ENCODE measurements around the gene TRIOBP.

The TRIOBP gene

GRCh38 chr22:37672206-37672919 is 24.5 kb upstream of the TRIOBP start:
- TF ChIP-seq CTCF (IDR thresholded peaks at IDR 0.05; ENCODE audit: poor library complexity, severe bottlenecking), result no peak
- Histone ChIP-seq H3K27ac (ENCODE audit: poor library complexity, severe bottlenecking) (no peak overlapping the region), H3K4me1 (ENCODE audit: insufficient read depth, poor library complexity, severe bottlenecking) (peaks cover 5% of the 10 kb centered on the region), H3K4me3 (ENCODE audit: severe bottlenecking) (no peak overlapping the region), H3K36me3 (ENCODE audit: low read depth) (peaks cover 8% of the 10 kb centered on the region), H3K9me3 (ENCODE audit: severe bottlenecking) (no peaks in the 10 kb centered on the region), H3K27me3 (ENCODE audit: insufficient read depth, poor library complexity, severe bottlenecking) (no peaks in the 10 kb centered on the region)
- DNase-seq (ENCODE audit: low spot score), result no peak
- ATAC-seq (ENCODE audit: low read depth), result no peak

- DNase-seq (ENCODE audit: low spot score), result no peak
- Histone ChIP-seq H3K4me3 (ENCODE audit: severe bottlenecking) (no peak overlapping the region), H3K4me1 (ENCODE audit: insufficient read depth, poor library complexity, severe bottlenecking) (peaks cover 12% of the 10 kb centered on the region), H3K27me3 (ENCODE audit: insufficient read depth, poor library complexity, severe bottlenecking) (no peaks in the 10 kb centered on the region), H3K36me3 (ENCODE audit: low read depth) (peaks cover 15% of the 10 kb centered on the region), H3K9me3 (ENCODE audit: severe bottlenecking) (no peaks in the 10 kb centered on the region), H3K27ac (ENCODE audit: poor library complexity, severe bottlenecking) (no peak overlapping the region)
- ATAC-seq (ENCODE audit: low read depth), result no peak
- no peak for TF ChIP-seq CTCF (IDR thresholded peaks at IDR 0.05; ENCODE audit: poor library complexity, severe bottlenecking)
Measured at GRCh38 chr22:37672920-37673455, 23.9 kb upstream of the TRIOBP start.

GRCh38 chr22:37674248-37674647 is 22.6 kb upstream of the TRIOBP start:
- Histone ChIP-seq H3K27ac (ENCODE audit: poor library complexity, severe bottlenecking) (peak overlapping the region; percentile 93), H3K9me3 (ENCODE audit: severe bottlenecking) (no peaks in the 10 kb centered on the region), H3K27me3 (ENCODE audit: insufficient read depth, poor library complexity, severe bottlenecking) (no peaks in the 10 kb centered on the region), H3K4me3 (ENCODE audit: severe bottlenecking) (no peak overlapping the region), H3K4me1 (ENCODE audit: insufficient read depth, poor library complexity, severe bottlenecking) (peaks cover 13% of the 10 kb centered on the region), H3K36me3 (ENCODE audit: low read depth) (peaks cover 26% of the 10 kb centered on the region)
- no peak for DNase-seq (ENCODE audit: low spot score)
- no peak for ATAC-seq (ENCODE audit: low read depth)
- TF ChIP-seq CTCF (IDR thresholded peaks at IDR 0.05; ENCODE audit: poor library complexity, severe bottlenecking), result no peak

GRCh38 chr22:37674951-37675929 is 21.6 kb upstream of the TRIOBP start, which contains the start of gene LGALS1:
Gene LGALS1 (plus strand): TSS chr22:37675636. CDS start chr22:37675703, 67 bp downstream.
- no peaks in the 10 kb centered on the region for H3K9me3 ChIP-seq (ENCODE audit: severe bottlenecking)
- peak; percentile 75 for ATAC-seq (ENCODE audit: low read depth)
- peak within 1 kb of the TSS; percentile 63 for H3K4me3 ChIP-seq (ENCODE audit: severe bottlenecking)
- no peak for TF ChIP-seq CTCF (IDR thresholded peaks at IDR 0.05; ENCODE audit: poor library complexity, severe bottlenecking)
- H3K36me3 ChIP-seq (ENCODE audit: low read depth), result peaks cover 34% of the 10 kb centered on the region
- no peaks in the 10 kb centered on the region for H3K27me3 ChIP-seq (ENCODE audit: insufficient read depth, poor library complexity, severe bottlenecking)
- DNase-seq (ENCODE audit: low spot score), result peak; percentile 97
- peak within 1 kb of the TSS; percentile 93 for H3K27ac ChIP-seq (ENCODE audit: poor library complexity, severe bottlenecking)
- peaks cover 13% of the 10 kb centered on the region for H3K4me1 ChIP-seq (ENCODE audit: insufficient read depth, poor library complexity, severe bottlenecking)

Measured in RWPE2 (cell line).